Measurements from ENCODE around the gene KDM4B.

Gene KDM4B

DNA sequence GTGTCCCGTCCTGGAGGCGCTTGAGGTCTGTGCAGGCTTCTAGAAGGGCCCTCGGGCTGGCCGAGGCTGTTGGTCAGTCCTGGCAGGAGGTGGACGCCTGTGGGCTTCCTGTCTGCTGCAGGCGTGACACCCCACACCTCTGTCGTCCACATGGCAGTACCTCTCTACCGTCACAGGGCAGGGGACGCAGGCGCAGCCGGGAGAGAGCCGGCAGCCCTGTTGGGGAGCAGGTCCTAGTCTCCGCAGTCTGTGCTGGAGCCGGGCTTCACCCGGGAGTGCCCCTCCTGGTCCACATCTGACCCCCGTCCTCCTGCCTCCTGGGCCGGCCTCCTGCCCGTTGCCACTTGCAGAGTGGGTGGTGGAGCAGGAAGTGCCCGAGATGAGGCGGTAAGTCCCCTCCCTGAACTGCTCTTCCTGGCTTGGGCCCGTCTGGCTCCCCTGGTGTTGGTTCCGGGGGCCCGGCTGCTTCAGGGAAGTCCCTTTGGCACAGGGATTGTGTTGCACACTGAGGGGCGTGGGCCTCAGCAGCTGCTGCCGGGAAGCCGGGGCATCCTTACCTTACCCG, 106.0 kb downstream of the KDM4B start:
- no peak for DNase-seq

DNA sequence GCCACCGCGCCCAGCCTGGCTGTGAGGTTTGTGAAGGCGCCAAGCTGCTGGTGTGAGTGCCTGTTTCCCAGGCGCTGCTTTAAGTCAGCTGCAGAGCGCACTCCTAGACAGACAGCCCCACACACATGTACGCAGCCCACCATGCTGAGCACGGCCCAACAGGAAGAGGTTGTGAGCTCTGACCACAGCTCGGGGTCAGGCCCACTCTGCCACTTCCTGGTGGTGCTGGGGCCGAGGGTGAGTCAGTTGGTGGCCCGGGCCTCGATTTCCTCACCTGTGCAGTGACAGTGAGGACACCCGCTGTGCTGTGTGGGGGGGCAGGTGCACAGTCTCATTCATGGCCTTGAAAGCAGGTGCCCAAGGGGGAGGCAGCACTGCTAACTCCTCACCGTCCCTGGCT, 106.7 kb downstream of the KDM4B start:
- no peak for DNase-seq

DNA sequence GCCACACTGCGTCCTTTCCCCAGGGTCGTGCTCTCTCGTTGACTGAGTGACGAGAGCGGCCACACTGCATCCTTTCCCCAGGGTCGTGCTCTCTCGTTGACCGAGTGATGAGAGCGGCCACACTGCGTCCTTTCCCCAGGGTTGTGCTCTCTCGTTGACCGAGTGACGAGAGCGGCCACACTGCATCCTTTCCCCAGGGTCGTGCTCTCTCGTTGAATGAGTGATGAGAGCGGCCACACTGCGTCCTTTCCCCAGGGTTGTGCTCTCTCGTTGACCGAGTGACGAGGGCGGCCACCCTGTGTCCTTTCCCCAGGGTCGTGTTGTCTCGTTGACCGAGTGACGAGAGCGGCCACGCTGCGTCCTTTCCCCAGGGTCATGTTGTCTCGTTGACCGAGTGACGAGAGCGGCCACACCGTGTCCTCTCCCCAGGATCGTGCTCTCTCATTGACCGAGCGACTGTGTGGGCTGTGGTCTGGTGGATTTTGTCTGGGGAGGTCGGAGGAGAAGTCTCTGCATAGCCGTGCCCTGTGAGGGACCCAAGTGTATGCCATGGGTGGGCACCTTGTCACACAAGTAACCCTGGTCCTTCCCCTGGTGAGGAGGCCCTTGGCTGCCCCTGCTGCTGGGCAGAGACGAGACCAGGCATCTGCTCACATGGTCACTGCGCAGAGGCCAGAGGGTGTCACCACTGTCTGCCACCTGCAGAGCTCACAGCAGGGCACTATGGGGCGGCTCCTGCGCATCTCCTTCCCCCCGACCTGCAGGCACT, 107.7 kb downstream of the KDM4B start:
- DNase-seq, result no peak

DNA sequence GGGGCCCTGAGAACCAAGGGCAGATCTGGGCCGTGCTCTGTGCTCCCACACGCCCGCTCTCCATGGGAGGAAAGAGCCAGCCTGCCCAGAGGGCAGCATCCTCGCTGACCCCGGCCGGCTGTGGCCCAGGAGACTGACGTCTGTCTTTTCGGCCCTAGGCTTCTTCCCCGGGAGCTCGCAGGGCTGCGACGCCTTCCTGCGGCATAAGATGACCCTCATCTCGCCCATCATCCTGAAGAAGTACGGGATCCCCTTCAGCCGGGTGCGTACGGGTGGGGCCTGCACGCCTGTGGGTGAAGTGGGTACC, 108.2 kb downstream of the KDM4B start:
- no peak for DNase-seq

DNA sequence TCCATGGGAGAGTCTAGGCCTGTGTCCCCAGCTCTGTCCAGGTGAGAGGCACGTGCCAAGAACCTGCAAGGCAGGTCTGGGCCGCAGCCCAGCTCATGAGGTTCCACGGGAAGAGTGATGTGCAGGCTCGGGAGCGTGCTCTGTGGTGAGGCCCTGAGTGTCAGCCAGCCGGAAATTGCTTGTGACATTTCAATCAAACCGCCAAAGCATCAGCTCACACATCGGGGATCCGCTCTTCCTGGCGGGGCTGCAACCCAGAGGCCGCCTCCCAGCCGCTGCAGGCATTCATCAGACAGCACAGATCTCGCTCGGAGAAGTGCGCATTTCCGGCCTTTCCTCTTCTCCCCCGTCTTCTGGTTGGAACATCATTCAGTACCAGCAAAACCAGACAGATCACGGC, 109.3 kb downstream of the KDM4B start:
- DNase-seq, result no peak

DNA sequence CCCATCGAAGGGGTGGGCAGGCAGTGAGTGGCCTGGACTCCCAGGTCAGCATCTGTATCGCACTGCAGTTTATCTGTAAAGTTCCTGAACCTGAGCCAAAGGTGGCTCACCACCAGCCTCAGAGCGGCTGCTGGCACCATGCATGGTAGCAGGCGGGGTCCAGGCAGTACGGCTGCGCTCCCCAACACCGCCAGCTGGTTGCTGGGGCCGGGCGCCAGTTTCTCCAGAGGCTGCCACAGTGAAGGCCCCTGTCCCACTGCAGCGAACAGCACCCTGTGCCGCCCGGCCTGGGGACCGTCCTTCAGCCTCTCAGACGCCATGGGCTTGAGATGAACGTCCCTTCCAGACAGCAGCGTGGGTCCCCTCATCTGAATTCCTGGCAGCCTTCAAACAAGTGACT, 109.8 kb downstream of the KDM4B start:
- DNase-seq, result no peak

DNA sequence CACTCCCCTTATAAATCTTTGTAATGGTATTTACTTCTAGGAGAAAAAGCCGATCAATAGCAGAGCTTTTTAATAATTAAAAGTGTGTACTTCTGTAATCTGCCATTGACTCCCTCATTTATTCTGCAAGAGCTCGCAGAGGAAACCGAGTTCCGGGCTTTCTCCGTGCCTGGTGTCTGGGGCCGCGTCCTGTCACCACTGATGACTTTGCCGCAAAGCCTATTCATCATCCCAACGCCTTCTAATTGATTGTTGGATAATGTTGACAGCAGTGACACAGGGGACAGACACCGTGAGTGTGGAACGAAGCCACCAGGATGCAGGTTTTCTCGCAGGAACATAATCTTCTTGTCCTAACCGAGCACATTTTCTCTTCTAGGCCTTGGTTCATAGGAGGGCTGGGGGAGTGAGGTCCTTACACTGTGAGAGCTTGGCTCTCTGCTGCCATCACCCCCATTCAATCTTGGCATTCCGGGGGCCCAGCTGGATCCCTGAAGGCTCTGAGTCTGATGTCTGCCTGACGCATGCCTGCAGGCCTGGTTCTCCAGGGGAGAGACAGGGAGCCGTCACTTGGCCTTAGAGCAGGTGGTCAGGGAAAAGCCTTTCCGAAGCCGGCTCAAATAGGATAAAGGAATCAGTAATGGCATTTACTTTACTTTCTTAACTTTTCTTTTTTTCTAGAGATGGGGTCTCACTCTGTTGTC, 110.3 kb downstream of the KDM4B start:
- DNase-seq, result no peak

DNA sequence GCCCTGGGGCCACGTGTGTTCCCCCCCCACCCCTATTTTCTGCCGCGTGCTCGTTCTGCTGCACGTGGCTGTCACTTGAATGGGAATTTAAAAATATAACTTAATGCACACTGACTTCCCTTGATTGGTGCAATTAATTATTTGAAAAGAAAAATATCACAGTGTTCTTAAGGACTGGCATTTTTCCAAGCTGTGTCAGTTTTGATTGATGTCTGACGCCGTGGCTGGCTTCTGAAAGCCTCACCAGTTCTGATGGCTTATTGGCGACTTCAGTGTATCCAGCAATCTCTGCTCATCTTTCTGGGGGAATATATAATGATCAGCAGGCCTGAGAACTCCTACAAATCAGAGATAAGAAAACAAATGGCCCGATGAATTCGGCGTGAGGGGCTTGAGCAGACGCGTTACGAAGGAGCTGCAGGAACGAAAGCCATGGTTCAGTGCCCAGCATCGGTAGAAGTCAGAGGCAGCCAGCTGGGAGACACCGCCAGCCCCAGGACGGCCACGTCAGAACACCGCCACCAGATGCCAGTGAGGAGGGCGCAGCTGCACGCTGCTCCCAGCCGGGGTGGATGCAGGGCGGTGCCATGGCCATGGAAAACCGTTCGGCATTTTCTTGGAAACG, 111.2 kb downstream of the KDM4B start:
- no peak for DNase-seq

DNA sequence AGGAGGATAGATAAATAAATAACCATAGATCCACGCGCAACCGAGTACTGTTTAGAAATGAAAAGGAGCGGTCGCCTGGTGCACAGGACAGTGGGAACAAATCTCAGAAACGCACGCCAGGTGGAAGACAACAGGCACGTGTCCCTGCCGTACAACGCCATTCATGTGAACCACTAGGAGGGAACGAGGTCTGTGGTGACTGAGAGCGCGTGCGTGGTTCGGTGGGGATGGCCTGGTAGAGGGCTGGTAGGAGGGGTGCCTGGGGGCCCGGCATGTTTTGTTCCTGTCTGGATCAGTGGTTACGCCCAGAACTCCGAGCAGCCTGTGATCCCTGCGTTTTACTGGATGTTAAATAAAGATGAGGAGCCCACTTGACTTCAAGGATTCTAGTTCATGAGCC, 111.9 kb downstream of the KDM4B start:
- DNase-seq, result no peak

DNA sequence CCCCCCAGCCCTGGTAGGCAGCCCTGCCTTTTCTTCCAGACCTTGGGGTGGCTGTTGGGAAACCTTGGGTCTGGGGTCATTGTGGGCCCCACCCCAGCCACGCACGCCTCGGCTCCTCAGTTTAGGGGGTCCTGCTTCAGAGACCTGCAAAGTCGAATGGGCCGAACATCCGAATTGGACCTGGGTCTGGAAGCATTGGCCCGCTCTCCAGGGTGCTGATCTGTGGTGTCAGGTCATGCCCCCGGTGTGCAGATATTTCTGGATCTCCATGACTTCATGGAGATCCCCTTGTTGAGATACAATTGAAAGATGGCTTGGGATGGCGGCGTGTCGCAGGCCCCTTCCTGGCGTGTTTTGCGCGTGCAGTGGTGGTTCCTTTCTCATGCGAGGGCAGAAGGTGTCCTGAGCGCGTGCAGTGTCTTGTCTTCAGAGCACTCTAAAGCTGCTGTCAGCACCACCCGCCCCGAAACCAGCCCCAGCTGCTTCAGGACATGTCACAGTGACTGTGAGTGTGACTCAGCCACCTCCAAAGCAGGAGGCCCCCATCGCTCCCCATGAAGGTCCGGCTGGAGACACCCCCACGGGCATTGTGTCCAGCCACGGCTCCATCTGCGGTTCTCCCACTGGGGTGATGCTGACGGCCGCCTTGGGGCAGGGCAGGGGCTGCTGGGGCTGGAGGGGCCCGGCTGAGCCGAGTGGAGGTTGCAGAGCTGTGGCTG, 112.7 kb downstream of the KDM4B start:
- no peak for DNase-seq

DNA sequence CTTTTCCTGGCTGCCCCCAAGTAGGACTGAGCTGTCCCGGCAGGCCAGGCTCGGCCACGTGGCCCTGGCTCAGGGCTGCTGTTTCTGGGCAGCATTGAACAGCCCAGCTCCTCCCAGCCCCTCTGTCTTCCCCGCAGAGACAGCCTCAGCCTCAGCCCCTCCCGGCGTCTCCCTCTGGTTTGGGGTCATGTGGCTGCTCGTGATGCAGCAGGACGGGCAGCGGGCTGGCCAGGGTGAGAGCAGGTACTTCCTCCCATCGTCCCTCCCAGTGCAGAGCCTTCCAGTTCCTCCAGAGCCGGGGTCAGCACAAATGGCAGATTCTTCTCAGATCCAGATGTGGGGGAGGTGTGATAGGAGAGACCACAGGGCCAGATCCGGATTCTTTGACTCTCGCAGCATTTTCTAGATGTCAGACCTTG, 114.6 kb downstream of the KDM4B start:
- no peak for DNase-seq

DNA sequence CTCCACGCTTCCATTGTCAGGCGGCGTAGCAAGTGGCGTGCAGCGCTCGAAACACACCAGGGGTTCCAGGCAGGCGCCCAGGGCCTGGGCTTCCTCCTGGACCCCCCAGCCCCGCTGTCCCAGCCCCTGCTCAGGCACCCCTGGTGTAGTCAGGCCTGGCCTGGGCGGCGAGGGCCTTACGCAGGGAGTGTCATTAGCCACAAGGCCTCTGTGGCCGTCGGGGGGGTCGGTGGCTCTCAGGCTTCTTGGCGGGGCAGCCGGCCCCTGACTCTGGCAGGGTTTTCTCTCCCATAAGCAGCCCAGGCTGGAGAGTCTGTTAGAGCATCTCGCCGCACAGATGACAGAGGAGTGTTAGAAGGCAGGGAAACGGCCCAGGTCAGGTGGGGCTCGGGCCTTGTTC, 116.7 kb downstream of the KDM4B start:
- DNase-seq, result no peak

DNA sequence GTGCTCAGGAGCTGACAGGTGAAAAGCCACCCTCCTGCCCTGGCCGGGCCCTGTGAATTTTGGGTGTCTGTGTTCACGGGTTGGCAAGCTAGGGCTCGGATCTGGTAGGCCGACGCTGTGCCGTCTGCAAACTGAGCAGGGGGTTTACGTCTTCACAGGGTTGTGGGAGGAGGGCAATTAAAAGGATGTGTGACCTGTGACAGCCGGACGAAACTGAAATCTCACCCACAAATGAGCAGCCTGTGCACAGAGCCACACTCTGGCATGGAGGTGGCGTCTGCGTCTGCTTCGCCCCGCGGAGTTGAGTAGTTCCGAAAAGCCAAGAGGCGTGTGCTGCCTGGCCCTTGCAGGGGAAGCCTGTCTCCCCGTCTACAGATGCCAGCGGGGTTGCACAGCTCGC, 117.3 kb downstream of the KDM4B start:
- no peak for DNase-seq

DNA sequence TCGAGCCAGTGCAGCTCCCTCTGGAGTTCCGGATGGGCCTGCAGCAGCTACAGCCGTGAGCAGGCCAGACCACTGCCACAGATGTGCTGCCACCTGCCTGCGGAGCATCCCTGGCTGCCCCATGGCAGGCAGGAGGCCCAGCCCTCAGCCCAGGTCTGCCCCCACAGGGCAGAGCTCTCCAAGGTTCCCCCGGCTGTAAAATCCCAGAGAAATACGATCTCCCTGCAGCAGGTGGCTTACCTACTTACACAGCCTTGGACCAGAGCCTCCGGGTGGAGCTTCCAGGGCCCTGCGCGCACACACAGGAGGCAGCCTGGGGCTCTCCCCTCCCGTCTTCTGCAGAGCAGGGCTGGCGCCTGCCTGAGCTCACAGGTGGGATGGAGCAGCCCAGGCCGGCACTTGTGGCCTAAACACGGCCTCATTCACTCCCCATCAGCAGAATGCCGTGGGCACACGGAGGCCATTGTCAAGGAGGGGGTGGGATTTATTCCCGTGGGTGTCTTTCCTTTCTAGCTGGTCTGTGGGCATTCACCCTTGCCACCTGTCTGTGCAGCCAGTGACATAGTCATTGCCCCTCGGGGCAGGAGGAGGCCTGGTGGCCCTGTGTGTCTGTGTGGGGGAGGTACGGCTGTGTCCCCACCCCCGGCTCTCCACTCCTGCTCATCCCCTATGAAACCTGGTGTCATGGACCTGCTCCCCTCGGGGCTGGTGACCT, 118.0 kb downstream of the KDM4B start:
- DNase-seq, result no peak

DNA sequence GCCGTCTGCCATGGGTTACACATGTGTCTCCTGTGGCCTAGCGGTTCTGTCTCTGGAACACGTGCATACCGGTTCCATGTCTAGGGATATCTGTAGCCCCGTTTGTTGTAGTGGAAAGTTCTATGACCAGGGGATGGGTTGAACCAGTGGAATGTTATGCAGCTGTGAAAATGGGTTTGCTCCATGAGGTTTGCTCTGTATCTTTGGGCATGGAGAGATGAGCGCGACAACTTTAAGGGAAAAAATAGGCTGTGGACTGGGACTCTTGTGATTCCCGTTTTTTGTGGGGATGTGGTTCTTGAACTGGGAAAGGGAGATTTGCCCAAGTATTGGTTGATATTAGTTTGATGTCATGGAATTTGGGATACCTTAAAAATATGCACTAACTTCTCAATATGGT, 120.4 kb downstream of the KDM4B start:
- no peak for DNase-seq

DNA sequence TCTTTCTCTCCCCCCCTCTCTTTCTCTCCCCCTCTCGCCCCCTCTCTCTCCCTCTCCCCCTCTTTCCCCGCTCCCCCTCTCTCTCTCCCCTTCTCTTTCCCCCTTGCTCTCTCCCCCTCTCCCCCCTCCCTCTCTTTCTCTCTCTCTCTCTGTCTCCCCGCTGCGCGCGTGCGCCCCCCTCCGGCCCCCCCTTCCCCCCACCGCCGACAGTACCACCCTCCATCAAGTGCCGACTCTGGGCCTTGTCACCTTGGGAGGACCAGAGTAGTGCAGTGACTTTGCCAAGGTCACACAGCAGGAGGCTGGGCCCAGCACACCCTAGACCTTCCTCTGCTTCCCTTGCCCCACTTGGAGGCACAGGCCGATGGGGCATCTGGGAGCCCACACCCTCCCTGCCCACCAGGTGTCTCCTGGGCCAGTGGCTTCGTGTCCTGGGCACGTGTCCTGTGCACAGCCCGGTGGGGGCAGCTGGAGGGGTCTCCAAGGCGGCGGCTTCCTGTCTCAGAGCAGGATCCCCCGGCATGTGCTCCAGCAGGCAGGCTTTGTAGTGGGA, 121.6 kb downstream of the KDM4B start:
- no peak for DNase-seq

DNA sequence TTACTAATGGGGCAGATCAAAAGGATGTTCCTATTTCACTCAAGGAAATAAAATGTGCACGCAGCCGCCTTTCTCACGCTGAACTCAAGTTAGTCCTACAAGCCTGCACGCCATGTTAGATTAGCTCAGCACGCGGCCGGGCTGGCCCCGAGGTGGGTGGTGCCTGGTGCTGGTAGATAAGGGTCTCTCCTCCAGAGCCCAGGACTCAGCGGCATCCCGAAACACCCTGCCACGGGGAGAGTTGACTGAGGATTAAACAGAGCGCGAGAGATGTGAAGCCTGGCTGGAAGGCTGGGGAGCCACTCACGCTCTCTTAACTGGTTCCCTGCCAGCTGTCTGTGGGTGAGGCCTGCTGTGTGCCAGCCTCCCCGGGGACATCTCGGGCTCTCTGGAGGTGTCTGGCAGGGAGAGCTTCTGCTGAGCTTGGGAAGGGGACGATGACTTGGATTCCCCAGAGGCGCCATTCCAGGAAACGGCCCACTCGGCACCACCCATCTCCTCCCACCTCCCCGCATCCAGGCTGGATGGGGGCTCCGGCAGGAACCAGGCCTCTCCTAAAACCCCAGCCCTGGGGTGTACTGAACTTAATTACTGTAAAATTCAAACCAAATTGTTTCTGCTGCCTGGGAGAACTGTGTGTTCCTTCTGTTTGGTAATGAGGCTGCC, 122.2 kb downstream of the KDM4B start:
- DNase-seq, result no peak

DNA sequence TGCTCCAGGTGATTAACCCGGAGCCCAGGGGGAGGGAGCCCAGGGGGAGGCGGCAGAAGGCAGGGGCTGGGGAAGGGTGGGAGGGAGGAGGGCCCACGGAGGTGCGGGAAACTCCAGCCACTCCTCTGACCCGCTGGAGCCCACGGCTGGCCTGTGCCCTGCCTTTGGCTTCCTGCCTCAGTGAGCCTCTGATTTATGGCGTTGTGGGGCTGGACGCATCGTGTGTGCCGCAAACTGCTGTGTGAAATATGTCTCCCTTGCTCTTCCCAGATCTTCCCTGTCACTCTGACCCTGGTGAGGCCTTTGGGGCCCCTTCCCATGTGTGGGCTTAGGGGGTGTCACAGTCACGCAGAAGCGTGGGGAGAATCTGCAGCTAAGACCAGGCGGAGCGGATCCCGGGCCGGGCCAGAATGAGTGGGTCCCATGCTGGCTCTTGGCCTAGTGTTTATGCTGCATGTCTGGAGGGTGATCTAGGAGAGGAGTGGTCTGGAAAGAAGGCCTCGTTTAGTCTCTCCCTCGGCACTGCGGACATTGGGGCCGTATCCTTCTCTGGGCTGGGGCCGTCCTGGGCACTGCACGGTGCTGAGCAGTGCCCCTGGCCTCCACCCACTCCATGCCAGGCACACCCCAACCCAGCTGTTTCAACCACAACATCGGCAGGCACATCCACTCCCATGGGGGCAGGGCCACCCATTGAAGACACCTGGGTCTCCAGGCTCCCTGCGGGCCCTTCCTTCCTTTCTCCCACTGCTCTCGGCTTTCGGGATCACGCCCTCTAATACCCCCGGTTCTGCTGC, 123.0 kb downstream of the KDM4B start:
- DNase-seq, result no peak

DNA sequence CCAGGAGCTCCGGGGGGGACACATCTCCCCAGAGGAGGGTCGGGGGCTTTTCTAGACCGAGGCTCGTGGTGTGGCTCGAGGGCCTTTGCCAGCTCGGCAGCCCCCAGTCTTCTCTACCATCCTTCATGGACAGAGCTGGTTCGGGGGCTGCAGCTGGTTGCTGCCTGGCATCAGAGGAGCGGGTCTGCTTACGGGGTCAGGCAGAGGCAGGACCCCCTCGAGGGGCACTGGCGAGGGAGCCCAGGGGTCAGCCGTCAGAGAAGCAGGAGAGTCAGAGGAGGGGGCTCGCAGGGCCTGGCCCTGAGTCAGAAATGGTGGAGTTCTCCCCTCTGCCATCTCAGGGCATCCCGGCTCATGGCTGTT, 123.5 kb downstream of the KDM4B start:
- no peak for DNase-seq

DNA sequence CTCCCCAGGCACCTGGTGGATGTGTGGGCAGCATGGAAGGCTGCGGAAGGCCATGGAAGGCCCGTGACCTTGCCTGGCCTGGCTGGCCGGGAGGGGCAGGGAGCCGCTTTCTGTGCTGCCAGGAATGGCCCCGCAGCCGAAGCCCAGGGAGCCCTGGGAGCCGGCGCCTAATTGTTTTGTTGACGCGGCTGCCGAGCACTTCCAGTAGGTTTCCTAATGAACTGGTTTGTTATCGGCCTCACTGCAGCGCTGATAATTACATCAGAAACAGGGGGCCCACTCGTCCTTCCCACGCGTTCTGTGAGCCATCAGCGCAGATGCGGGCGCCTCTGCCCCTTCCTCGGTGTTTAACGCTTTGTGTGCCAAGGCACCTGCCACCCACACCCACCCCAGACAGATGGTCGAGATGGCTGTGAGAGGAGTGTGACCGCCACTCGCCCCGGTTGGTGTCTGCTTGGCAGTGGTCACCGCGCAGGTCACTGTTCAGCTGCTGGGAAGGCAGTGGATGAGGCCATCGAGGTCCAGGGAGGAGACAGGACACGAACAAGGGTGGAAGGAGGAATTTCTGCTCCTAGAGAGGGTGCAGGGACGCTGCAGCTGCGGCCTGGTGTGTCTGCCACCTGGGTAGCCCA, 124.5 kb downstream of the KDM4B start:
- no peak for DNase-seq
